GM19468 (cell line): ENCODE measurements around the gene SLC30A3.
"Not testable (repeated sequence)": the region's sequence is repeated elsewhere in the genome, so short reads cannot be mapped to it uniquely, and the experiment has no call there.

Experiments used
- ATAC-seq: cut with Tn5 transposase; IDR thresholded peaks from one replicate; pipeline ENCODE4 v1.9.1; 2021; ENCODE audit warnings: mild to moderate bottlenecking, moderate library complexity, moderate number of reproducible peaks; ENCODE audit not compliant: unreplicated experiment; ENCODE audit errors: extremely low read depth

SLC30A3 gene

DNA sequence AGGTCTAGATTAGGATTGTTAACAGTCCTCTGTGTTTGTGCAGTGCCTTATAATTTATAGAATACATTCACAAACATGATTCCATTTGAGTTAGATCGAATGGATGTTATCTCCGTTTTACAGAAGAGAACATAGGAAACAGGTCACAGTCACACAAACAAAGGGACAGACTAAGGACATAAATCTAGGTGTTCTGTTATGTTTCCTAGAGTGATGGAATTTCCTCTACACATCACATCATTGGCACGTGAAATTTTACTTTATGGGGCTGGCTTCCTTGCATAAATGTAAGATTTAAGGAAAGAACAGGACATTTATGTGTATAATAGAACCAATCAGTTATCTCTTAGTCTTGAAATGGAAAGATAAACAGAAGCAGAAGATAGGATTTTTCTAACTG, 25.8 kb upstream of the SLC30A3 start:
- no peak for ATAC-seq

DNA sequence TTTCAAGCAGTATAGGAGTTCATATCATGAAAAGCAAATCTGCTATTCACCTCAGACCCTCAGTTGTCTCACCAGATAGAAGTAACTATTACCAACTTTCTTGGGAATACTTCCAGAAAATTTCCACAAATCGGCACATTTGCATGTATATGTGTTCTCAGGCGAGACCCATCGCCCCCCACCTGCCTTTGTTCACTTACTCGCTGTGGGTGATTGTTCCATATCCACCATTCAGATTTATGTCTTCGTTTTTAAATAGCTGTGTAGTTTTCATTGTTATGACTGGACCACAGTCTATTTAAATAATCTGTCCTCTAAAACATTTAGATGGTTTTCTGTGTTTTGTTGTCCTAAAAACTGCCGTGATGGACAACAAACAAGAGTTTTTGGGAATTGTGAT, 22.6 kb upstream of the SLC30A3 start:
- no peak for ATAC-seq

DNA sequence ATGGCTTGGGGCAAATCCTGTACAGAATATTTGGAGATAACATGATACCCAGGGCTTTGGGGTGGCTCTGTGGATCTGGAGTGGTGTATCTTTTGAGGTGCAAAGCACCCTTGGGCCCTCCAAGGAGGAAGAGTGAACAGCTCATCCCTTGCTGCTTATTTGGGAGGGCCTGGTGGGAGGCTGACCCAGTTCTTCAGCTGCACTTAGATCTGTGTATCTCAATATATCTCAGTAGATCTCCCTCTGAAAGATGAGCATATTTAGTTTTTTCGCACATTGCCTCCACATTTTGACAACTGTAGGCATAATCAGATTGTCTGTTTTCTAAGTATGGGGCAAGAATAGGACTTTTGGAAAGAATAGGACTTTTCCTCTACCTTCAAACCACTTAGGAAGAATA, 22.1 kb upstream of the SLC30A3 start:
- ATAC-seq, result no peak

GRCh38 chr2:27282892-27283291, 20.0 kb upstream of the SLC30A3 start:
- ATAC-seq, result no peak

- no peak for ATAC-seq
Measured at GRCh38 chr2:27281855-27282559, 19.2 kb upstream of the SLC30A3 start, which contains the start of gene TRIM54. TSS of gene TRIM54 (plus strand) at chr2:27282429. CDS start at chr2:27282732, 303 bp downstream.

DNA sequence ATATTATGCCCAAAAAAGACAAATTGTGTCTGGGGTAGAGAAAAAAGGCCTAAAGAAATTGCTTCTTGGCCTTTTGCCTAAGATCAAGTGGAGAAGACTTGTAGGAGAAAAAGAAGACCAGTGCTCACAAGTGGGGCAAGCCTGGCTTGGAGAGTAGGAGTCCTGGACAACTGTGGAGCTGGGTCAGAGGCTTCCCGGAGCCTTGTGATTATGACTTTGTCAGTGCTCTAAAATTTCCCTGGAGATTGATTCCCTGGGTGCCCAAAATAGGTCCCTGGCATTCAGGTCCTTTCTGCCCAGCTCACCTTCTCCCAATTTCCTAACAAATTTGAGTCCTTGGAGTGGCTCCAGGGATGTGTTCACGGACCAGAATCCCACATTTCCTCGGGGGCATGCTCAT, 18.6 kb upstream of the SLC30A3 start:
- ATAC-seq, result no peak

DNA sequence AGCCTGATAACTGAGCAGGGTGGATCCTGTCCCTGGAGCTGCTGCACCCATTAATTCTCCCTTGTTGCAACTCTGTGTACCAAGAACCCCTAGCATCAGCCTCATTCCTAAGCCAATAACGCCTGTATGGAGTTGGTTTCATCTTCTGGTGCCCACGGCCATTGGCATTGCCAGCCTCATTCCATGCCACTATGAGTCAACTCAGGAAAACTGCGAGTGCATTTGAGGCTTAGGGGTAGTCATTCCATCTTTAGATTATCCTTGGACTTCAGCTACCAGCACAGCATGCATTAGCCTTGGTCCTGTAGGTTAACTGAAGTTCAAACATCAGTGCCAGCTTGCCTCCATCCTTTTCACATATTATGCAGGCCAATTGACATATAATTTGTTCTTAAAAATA, 18.0 kb upstream of the SLC30A3 start:
- ATAC-seq, result no peak

DNA sequence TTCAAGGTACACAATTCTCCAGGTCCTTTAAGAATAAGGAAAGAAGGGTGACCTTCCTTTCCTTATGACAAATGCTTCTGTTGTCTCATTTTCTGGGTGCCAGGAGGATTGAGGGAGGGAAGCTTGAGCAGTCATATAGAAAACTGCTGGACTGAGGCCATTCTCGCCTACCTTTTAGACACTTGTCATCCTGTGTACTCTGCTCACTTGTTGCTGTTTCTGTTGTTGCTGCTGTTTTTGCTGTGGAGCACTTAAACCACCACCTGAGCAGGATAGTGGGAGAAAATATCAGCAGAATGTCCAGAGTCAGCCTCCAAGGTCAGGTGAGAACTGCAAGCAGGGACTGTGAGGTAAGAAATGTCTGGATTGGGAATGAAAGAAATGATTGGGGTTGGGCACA, 15.2 kb upstream of the SLC30A3 start:
- no peak for ATAC-seq

DNA sequence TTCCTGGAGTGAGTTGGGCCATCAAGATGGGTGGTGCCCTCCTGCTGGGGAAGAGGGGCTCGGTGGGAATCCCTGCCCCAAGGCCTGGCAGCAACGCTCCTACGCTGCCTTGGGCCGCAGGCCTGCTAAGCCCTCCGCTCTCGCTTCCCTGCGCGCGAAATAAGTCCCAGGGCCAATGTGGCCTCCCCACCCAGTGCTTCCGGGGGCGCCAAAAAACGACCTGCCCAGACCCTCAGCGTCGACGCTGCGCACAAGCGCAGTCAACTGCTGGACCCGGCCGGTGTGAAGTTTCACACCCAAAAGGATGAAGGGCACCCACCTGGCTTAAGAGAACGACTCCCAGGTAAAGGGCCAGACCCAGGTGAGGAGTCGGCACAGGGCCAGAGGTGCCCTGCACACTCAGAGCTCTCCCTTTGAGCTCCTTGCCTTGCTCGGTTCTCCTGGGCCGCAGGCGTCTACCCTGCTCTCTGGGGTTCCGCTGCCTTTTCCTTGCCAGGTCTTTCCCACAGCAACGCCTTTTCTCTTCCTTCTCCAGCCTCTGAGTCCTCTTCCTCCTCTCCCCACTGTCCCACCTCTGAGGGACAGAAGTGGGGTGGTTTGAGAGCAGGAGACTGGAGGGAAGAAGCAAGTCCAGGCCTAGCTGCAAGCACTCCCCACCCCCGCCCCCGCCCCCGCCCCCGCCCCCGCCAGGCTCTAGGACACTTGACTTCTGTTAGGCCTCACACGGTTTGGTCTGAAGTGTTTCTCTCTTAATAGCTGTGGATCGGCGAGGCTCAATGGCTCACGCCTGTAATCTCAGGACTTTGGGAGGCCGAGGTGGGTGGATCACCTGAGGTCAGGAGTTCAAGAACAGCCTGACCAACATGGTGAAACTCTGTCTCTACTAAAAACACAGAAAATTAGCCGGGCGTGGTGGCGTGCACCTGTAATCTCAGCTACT, 12.6 kb upstream of the SLC30A3 start, which contains the start of gene DNAJC5G:
Gene DNAJC5G, plus strand, starts transcription at position 223 of the 940 bp plus-strand sequence. CDS start 1,296 bp downstream, outside the sequence.
- no peak for ATAC-seq

DNA sequence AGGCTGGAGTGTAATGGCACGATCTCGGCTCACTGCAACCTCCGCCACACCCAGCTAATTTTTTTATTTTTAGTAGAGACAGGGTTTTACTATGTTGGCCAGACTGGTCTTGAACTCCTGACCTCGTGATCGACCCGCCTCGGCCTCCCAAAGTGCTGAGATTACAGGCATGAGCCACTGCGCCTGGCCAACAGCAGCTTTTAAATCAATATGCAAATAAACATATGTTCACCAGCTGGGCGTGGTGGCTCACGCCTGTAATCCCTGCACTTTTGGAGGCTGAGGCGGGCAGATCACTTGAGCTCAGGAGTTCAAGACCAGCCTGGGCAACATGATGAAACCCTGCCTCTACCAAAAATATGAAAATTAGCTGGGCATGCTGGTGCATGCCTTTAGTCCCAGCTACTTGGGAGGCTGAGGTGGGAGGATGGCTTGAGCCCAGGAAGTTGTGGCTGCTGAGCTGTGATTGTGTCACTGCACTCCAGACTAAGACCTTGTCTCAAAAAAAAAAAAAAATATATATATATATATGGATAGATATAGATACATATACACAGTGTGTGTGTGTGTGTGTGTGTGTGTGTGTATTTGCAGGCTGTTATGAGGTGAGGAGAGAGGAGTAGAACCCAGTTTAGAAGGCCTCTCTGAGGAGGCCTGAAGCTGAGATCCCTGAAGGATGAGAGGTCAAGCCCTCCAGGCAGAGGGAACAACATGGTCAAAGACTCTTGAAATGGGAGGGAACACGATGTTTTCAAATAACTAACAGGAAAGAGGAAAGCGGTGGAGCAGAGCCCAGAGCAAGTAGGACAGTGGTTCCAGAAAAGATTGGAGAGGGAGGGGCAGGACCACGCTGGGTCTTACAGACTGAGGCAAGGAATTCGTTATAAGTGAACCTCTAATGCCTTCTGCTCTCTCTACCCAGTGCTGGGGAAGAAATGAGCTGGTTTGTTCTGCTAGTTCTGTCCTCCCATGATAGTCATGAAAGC, 10.0 kb upstream of the SLC30A3 start:
- ATAC-seq, result not testable (repeated sequence)

DNA sequence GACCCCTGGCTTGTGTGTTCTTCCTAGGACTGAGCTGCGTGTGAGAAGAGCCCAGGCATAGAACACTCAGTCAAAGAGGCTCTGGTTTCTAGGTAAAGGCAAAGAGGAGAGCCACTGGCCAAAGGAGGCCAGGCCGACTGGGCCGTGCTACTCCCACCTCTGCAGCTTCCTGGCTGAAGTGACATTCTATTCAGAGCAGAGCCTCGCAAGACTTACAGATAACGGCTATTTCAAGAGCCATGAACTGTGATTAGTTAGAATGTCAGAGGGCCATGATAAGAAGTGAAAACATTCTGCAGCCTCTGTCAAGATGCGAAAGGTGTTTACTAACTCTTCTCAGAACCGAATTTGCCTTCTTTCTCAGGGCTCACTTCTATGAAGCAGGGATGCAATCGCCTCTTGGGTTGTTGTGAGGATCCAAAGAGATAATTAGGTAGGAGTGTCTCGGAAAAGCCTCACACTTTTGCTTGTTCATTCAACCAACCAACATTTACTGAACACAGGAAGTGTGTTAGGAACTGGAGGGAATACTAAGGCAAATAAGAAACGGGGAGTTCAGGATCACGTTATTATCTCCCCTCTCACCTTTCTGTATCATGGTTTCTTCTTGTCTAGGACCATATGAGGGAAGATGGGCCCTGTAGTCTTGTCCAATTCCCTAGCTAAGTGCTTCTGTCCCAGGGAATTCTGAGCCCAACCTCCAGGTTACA, 8.9 kb upstream of the SLC30A3 start:
- ATAC-seq, result no peak

- ATAC-seq, result no peak
Measured at GRCh38 chr2:27270670-27271069, 7.8 kb upstream of the SLC30A3 start.

- no peak for ATAC-seq
Measured at GRCh38 chr2:27270131-27270530, 7.3 kb upstream of the SLC30A3 start.

GRCh38 chr2:27268296-27268695, 5.4 kb upstream of the SLC30A3 start:
- not testable (repeated sequence) for ATAC-seq

- ATAC-seq, result no peak
Measured at GRCh38 chr2:27265536-27265870, 2.7 kb upstream of the SLC30A3 start.

- no peak for ATAC-seq
Measured at GRCh38 chr2:27264753-27265535, 2.1 kb upstream of the SLC30A3 start.

- ATAC-seq, result no peak
Measured at GRCh38 chr2:27264253-27264752, 1.5 kb upstream of the SLC30A3 start.
